Esophagus squamous epithelium (tissue), 5 donors: ENCODE results near the gene ING5. TPM values are rescaled to one million over a fixed set of nuclear protein-coding genes. Genes with fewer than 3 reads are reported as not detected.

ENCODE experiments used
- DNase-seq: peaks from one replicate; lab custom pipeline; 2025; lab: John Stamatoyannopoulos, UW
- H3K27ac ChIP-seq, 4 donors: fragments of 200-600 bp; sonication (generic); one replicate each; pipeline ENCODE4 v1.5.1; 2016 to 2019; ENCODE audit warnings: mild to moderate bottlenecking in 1 of 4
- H3K27me3 ChIP-seq, 4 donors: fragments of 200-600 bp; sonication (generic); 1 replicate in 3 of 4; 2 replicates in 1 of 4; pipeline versions ENCODE4 v1.5.1 to v1.6.0; 2017 to 2021; ENCODE audit warnings: antibody characterized with exemption in 1 of 4
- H3K36me3 ChIP-seq, 3 donors: fragments of 200-600 bp; sonication (generic); one replicate each; pipeline ENCODE4 v1.5.1; 2016 to 2019
- H3K4me1 ChIP-seq, 3 donors: fragments of 200-600 bp; sonication (generic); one replicate each; pipeline ENCODE4 v1.5.1; 2017 to 2019
- H3K4me3 ChIP-seq, 4 donors: fragments of 200-600 bp; sonication (generic); 1 replicate in 3 of 4; 2 replicates in 1 of 4; pipeline ENCODE4 v1.5.1; 2016 to 2019; ENCODE audit warnings: mild to moderate bottlenecking in 2 of 4, moderate library complexity in 1 of 4
- H3K9me3 ChIP-seq, 3 donors: fragments of 200-600 bp; sonication (generic); one replicate each; pipeline ENCODE4 v1.5.1; 2016 to 2019
- POLR2A ChIP-seq, 4 donors: fragments of 450-650 bp; IDR thresholded peaks; one replicate each; pipeline ENCODE4 v1.6.1; 2017; ENCODE audit warnings: antibody characterized with exemption in 4 of 4, mild to moderate bottlenecking in 4 of 4, moderate library complexity in 3 of 4
- WGBS, 2 donors: methylation state at CpG; one replicate each; pipeline ENCODE4 v1.1.5; 2018; 5-methylcytosine and 5-hydroxymethylcytosine counted together
- intact Hi-C: fragments of 100-400 bp; cut with DNase I; formaldehyde crosslinking; loops from one replicate; pipeline ENCODE4 v1.15.0; 2022
- total RNA-seq, 4 donors: library from RNA; depleted of rRNA; stranded (reverse); fragments of >200 nt; gene quantifications; one replicate each; pipeline ENCODE4 v1.1.0, GENCODE V29; 2016
- TF ChIP-seq, protein P1 (sequence below), 6 experiments: fragments of 450-650 bp in 4 of 6; fragments of 200-600 bp in 2 of 6; sonication (generic) in 2 of 6; IDR thresholded peaks; one replicate each; pipeline ENCODE4 v1.5.1; 2016 to 2019; ENCODE audit warnings: antibody characterized with exemption in 6 of 6, mild to moderate bottlenecking in 4 of 6, moderate library complexity in 4 of 6
- donor health status: DM: yes; HTN: yes; CAD: no.

The ING5 gene
- total RNA-seq, 4 donors from 2014 or later, result 10.4 to 39.3 (median 18.8) TPM

DNA sequence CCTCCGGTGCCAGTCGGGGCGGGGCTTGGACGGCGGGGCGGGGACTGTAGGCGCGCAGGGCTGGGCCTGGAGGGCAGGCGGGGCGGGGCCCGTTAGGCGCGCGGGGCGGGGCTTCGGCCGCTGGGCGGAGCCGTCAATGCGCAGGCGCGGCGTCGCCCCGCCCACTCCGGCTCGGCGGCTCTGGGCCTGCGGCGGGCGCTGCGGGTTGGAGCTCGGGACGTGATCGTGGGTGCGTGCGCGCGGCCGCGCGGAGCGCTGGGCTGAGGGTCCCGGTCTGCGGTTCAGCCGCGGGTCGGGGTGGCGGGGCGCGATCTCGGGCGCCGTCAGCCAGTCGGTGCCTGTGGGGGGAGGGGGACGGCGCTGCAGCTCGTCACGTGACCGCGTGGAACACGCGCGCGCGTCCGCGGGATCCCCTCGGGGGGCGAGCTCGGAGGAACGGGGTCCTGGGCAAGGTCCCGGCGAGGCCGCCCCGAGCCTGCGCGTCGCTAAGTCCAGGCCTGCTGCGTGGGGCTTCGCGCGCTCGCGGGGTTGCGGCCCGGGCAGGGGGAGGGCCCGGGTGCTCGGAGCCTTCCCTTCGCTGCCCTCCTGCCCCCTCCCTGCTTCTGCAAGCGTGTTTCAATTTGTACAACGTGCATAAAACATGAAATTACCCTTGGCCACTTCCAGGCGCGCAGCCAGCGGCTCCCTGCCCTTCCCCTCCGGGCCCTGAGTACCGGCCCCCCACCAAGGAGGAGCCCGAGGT, 32.8 kb downstream of the ING5 start, which contains the start of gene D2HGDH:
D2HGDH (plus strand) TSS at position 164 of the 742 bp plus-strand sequence. CDS start 595 bp downstream, outside the sequence.
- DNase-seq, result peak; percentile 54

DNA sequence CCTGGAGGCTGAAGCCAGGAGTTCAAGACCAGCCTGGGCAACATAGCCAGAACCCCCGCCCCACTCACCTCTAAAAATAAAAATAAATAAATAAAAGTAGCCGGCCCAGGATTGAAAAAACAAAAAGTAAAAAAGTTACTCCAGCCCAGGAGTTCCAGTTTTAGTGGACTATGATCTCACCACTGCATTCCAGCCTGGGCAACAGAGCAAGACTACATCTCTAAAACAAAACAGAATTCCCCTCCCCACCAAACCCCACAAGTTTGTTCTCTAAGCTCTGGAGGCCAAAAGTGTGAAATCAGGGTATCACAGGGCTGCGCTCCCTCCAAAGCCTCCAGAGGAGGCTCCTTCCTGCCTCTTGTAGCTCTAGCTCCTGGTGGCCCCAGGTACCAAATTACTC, 34.3 kb downstream of the ING5 start:
- TF ChIP-seq, protein P1, sequence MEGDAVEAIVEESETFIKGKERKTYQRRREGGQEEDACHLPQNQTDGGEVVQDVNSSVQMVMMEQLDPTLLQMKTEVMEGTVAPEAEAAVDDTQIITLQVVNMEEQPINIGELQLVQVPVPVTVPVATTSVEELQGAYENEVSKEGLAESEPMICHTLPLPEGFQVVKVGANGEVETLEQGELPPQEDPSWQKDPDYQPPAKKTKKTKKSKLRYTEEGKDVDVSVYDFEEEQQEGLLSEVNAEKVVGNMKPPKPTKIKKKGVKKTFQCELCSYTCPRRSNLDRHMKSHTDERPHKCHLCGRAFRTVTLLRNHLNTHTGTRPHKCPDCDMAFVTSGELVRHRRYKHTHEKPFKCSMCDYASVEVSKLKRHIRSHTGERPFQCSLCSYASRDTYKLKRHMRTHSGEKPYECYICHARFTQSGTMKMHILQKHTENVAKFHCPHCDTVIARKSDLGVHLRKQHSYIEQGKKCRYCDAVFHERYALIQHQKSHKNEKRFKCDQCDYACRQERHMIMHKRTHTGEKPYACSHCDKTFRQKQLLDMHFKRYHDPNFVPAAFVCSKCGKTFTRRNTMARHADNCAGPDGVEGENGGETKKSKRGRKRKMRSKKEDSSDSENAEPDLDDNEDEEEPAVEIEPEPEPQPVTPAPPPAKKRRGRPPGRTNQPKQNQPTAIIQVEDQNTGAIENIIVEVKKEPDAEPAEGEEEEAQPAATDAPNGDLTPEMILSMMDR (IDR thresholded peaks at IDR 0.05), result no peak
- no peak for TF ChIP-seq POLR2A (IDR thresholded peaks at IDR 0.05)
- no peak for DNase-seq
- 72 to 75% methylated on average over 2 of the region's 3 CpGs for WGBS, 2 donors
- H3K4me1 ChIP-seq, result peaks cover 7 to 67% (median 15%) of the 10 kb centered on the region in 3 donors
- no peaks in the 10 kb centered on the region for H3K27me3 ChIP-seq
- H3K4me3 ChIP-seq, result peak overlapping the region in 1 of 4 donors; percentile 79
- H3K27ac ChIP-seq, result peak overlapping the region in 3 of 4 donors; percentile 89 to 97 (median 90)
- intact Hi-C loops, result loop anchor here (10.0 kb wide), 1 partner anchor 139 kb away; no protein-coding TSS in a partner anchor
- H3K9me3 ChIP-seq, result no peaks in the 10 kb centered on the region
- H3K36me3 ChIP-seq, result peaks cover 0 to 33% (median 0%) of the 10 kb centered on the region in 3 donors

More for the DNA sequence above, 32.8 kb downstream of the ING5 start, which contains the start of gene D2HGDH:
- peak in 3 of 4 donors; percentile 48 to 91 (median 81) for TF ChIP-seq POLR2A (IDR thresholded peaks at IDR 0.05)
- TF ChIP-seq, protein P1 (IDR thresholded peaks at IDR 0.05), result peak in 1 of 6 experiments; percentile 3
- Histone ChIP-seq H3K36me3 (peaks cover 0 to 18% (median 0%) of the 10 kb centered on the region in 3 donors), H3K4me1 (peaks cover 7 to 53% (median 15%) of the 10 kb centered on the region in 3 donors), H3K4me3 (peak within 1 kb of the TSS; percentile 79 to 89 (median 82)), H3K27me3 (no peaks in the 10 kb centered on the region), H3K27ac (peak within 1 kb of the TSS; percentile 89 to 97 (median 93)), H3K9me3 (no peaks in the 10 kb centered on the region)
- 0% methylated on average over 2 of the region's 98 CpGs; no CpG with 5 or more reads in 1 of the 2 donors for WGBS, 2 donors
- intact Hi-C loops, result loop anchor here (10.0 kb wide), 1 partner anchor 140 kb away; no protein-coding TSS in a partner anchor

DNA sequence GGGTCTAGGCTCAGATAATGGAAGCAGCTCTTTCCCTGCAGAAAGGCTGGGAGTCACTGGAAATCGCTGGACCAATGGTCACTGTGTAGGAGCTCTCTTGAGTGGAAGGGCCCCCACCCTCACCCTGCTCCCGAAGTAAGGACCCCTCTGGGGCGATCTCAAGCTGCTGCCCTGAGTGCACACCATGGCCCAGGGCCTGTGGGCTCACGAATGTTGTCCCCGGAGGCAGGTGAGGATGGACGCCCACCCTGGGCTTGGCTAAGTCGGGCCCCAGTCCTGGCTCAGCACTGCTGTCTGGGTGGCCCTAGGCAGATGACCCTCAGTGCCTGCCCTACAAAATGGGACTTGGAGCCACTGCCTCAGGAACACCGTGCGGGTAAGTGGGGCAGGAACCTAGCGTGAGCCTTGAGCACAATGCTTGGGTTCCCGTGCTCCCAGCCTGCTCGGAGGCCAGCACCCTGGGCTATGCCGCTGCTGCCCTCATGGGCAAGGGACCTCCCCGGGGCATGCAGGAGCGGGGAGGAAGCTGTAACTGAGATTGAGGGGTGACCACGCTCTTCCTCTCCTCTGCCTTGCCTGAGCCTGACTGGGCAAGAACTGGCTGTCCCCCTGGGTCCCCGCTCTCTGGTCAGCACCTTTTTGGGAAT, 36.3 kb downstream of the ING5 start:
- intact Hi-C loops, result loop anchor here (10.0 kb wide), 1 partner anchor 137 kb away; no protein-coding TSS in a partner anchor

DNA sequence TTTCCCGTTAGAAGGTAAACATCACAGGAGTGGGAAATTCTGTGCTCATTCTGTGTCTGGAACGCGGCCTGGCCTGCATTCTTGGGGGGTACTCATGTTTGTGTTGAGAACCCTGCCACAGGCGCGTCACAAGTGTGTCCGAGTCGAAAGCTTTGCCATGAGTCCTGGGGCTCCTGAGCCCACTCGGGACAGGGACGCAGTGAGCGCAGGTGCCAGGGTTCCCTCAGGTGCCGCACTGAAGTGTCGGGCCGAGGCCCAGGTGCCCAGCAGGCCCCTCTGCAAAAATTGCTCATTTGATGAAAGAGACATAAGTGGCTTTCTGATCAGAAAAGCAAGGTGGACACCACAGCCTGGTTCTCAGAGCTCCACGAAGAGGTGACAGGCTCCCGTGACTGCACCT, 37.3 kb downstream of the ING5 start:
- intact Hi-C loops, result loop anchor here (10.0 kb wide), 1 partner anchor 136 kb away; no protein-coding TSS in a partner anchor
- H3K27me3 ChIP-seq, result no peaks in the 10 kb centered on the region
- no peak overlapping the region for H3K4me3 ChIP-seq
- 90 to 92% methylated on average over 2 to 10 of the region's 15 CpGs for WGBS, 2 donors
- peaks cover 7 to 55% (median 11%) of the 10 kb centered on the region in 3 donors for H3K4me1 ChIP-seq
- no peak overlapping the region for H3K27ac ChIP-seq
- TF ChIP-seq POLR2A (IDR thresholded peaks at IDR 0.05), result no peak
- TF ChIP-seq, protein P1 (IDR thresholded peaks at IDR 0.05), result no peak
- DNase-seq, result no peak
- H3K9me3 ChIP-seq, result no peaks in the 10 kb centered on the region
- H3K36me3 ChIP-seq, result peaks cover 6 to 59% (median 8%) of the 10 kb centered on the region in 3 donors

More for the DNA sequence above, 36.3 kb downstream of the ING5 start:
- Histone ChIP-seq H3K9me3 (no peaks in the 10 kb centered on the region), H3K36me3 (peaks cover 0 to 49% (median 0%) of the 10 kb centered on the region in 3 donors), H3K4me1 (peaks cover 7 to 61% (median 15%) of the 10 kb centered on the region in 3 donors), H3K27ac (no peak overlapping the region), H3K27me3 (no peaks in the 10 kb centered on the region), H3K4me3 (no peak overlapping the region)
- no peak for TF ChIP-seq POLR2A (IDR thresholded peaks at IDR 0.05)
- TF ChIP-seq, protein P1 (IDR thresholded peaks at IDR 0.05), result no peak
- 85 to 93% methylated on average over 7 to 9 of the region's 17 CpGs for WGBS, 2 donors
- no peak for DNase-seq
